GM21723 (cell line): ENCODE measurements around the gene TP63.
"Not testable (repeated sequence)": the region's sequence is repeated elsewhere in the genome, so short reads cannot be mapped to it uniquely, and the experiment has no call there.

ENCODE experiments used
- ATAC-seq: cut with Tn5 transposase; IDR thresholded peaks from one replicate; pipeline ENCODE4 v1.9.1; 2021; ENCODE audit warnings: mild to moderate bottlenecking, moderate library complexity; ENCODE audit not compliant: unreplicated experiment

The TP63 gene

GRCh38 chr3:189631373-189631408 is at the start of gene TP63:
TP63 (plus strand) TSS chr3:189631389; CDS start chr3:189631516, 127 bp downstream.
- no peak for ATAC-seq

- no peak for ATAC-seq
Observed at GRCh38 chr3:189582179-189582578, 49.0 kb upstream of the TP63 start.

- ATAC-seq, result no peak
Observed at GRCh38 chr3:189584645-189585044, 46.5 kb upstream of the TP63 start.

GRCh38 chr3:189586941-189587663 is 44.1 kb upstream of the TP63 start:
- ATAC-seq, result peak; percentile 85

GRCh38 chr3:189587664-189588040 is 43.5 kb upstream of the TP63 start:
- ATAC-seq, result no peak

- ATAC-seq, result no peak
Observed at GRCh38 chr3:189588070-189588469, 43.1 kb upstream of the TP63 start.

GRCh38 chr3:189588475-189589178 is 42.6 kb upstream of the TP63 start:
- ATAC-seq, result no peak

- ATAC-seq, result no peak
Observed at GRCh38 chr3:189589179-189589569, 42.0 kb upstream of the TP63 start.

GRCh38 chr3:189590223-189590622 is 41.0 kb upstream of the TP63 start:
- no peak for ATAC-seq

GRCh38 chr3:189593581-189593980 is 37.6 kb upstream of the TP63 start:
- no peak for ATAC-seq

- ATAC-seq, result not testable (repeated sequence)
Observed at GRCh38 chr3:189596078-189596979, 34.9 kb upstream of the TP63 start.

GRCh38 chr3:189597918-189598317 is 33.3 kb upstream of the TP63 start:
- no peak for ATAC-seq

- no peak for ATAC-seq
Observed at GRCh38 chr3:189598530-189599225, 32.5 kb upstream of the TP63 start.

- no peak for ATAC-seq
Observed at GRCh38 chr3:189602471-189602870, 28.7 kb upstream of the TP63 start.

GRCh38 chr3:189605717-189606116 is 25.5 kb upstream of the TP63 start:
- ATAC-seq, result no peak

GRCh38 chr3:189606774-189607173 is 24.4 kb upstream of the TP63 start:
- no peak for ATAC-seq

- not testable (repeated sequence) for ATAC-seq
Observed at GRCh38 chr3:189612641-189613040, 18.5 kb upstream of the TP63 start.

- ATAC-seq, result no peak
Observed at GRCh38 chr3:189613122-189613521, 18.1 kb upstream of the TP63 start.

- no peak for ATAC-seq
Observed at GRCh38 chr3:189621948-189622603, 9.1 kb upstream of the TP63 start.

GRCh38 chr3:189622629-189623028 is 8.6 kb upstream of the TP63 start:
- no peak for ATAC-seq

GRCh38 chr3:189624130-189624529 is 7.1 kb upstream of the TP63 start:
- ATAC-seq, result no peak
